ENCODE results near the gene C10orf71.

The C10orf71 gene

DNA sequence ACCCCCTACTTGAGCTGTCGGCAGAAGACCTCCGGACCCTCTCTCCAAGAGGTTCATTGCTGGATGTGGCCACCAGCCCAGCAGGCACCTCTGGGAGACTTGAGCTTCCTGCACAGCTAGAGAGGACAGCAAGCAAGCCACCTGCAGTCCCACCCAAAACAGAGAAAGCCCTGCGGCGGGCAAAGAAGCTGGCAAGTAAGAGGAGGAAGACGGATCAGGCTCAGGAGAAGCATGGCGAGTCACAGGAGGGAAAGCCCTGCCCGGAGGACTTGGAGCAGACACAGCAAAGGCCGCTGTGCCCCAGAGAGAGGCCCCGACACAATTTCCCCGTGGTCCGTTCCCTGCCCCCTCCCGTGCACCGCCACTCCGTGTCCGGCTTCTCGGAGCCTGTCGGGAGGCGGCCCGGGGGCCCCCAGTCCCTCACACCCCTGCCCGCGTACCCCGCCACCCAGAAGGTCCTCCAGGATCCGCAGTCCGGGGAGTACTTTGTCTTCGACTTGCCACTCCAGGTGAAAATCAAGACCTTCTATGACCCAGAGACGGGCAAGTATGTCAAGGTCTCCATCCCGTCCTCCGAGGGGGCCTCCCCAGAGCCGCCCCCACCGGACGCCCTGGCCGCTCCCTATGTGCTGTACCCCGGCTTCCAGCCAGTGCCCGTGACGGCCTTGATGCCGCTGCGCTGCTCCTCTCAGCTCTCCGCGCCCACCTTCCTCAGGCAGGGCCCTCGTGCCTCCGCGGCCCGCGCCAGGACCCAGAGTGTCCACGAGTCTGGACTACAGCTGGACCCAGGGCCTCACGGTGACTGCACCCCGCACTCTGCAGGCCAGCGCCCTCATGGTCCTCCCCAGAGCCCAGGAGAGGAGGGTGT is 27.2 kb downstream of the C10orf71 start:
- no peaks in the 10 kb centered on the region for H3K36me3 Mint-ChIP-seq (ENCODE audit: low read depth)
- H3K4me1 Mint-ChIP-seq (ENCODE audit: low read depth), result no peaks in the 10 kb centered on the region
- H3K9me3 Mint-ChIP-seq, result no peaks in the 10 kb centered on the region
- H3K4me3 Mint-ChIP-seq, result no peak overlapping the region
- peaks cover 6% of the 10 kb centered on the region for H3K27me3 Mint-ChIP-seq
- H3K27ac Mint-ChIP-seq, result no peak overlapping the region

DNA sequence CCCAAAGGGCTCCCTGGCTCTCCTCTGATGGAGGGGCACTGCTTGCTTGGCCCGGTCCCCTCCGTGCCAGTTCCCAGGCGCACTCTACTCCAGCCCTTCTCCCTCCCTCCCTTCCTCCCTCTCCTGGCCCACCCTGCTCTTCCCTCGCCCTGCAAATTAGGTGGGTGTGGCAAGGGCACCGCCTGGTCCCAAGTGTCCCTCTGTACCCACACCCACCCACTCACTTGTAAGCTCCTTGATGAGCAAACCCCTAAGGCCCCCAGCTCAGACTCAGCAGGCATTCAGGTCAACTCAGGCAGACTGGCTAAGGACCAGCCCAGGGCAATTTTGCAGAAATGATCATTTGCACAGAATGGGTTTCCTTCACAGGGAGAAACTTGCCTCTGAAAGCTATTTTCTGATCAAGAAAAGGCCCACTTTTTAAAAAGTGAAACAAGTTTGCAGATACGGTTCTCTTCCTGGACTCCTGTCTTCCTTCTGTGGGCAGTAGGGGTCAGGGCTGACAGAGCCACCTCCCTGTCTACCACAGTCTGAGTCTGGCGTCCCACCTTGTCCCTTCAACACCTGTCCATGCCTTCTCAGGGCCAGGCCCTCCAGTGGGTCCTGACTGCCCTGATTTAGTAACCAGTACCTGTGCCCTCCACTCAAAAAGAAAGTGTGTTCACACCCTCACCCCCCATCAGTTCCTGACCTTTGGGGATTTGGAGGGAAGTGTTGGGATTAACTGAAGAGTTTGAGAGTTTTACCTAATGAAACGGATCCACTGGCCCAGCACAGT is 28.3 kb downstream of the C10orf71 start:
- Mint-ChIP-seq H3K27me3 (peaks cover 6% of the 10 kb centered on the region), H3K4me1 (ENCODE audit: low read depth) (no peaks in the 10 kb centered on the region), H3K9me3 (no peaks in the 10 kb centered on the region), H3K36me3 (ENCODE audit: low read depth) (no peaks in the 10 kb centered on the region), H3K27ac (no peak overlapping the region), H3K4me3 (no peak overlapping the region)

DNA sequence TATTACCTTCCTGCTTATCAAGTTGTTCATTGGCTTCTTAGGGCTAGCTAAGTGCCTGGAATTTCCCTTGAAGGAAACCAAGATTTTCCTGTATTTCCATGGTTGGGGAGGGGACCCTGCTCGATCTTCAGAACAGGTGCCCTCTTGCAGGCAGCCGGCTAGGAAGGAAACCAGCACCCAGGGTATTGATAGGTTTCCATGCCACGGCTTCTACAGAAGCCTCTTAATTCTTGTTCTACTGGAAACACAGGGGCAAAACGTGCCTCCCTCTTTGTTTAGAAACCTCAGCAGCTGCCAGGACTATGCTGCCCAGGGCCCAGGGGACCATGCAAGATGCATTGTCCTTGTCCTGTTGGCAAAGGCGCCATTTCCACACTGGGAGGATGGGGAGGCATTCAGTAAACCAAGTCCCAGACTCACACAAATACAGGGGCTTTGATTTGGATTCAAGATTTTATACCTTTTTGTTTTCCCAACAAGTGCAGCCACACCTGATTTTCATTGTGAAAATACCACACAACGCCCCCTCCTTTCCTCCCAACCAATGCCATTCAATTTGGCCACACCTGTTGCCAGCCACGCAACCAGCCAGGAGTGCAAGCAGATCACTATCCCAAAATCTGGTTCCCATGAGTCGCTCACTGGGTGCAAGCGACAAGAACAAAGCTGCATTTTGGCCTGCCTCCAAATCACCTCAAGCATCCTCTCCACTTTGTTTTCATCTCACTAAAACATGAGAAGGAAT is 29.6 kb downstream of the C10orf71 start:
- Mint-ChIP-seq H3K4me3 (no peak overlapping the region), H3K27me3 (peaks cover 6% of the 10 kb centered on the region), H3K36me3 (ENCODE audit: low read depth) (no peaks in the 10 kb centered on the region), H3K9me3 (no peaks in the 10 kb centered on the region), H3K4me1 (ENCODE audit: low read depth) (no peaks in the 10 kb centered on the region), H3K27ac (no peak overlapping the region)

DNA sequence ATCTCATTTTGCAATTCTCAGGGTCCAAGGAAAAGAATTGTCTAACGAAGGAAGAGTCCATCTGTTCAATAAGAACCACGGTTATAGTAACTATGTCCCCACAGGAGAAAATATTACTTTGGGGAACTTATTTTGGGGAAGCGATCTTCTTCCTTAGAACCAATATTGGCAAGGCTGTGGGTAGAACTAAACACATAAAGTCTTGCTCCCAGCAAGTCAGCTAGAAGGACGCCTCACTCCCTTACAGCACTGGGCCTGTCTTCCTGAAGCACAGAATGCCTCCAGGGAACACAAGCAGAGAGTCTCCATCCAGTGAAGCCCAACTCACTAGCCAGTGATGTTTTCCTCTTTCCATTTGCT is 30.2 kb downstream of the C10orf71 start:
- H3K36me3 Mint-ChIP-seq (ENCODE audit: low read depth), result no peaks in the 10 kb centered on the region
- H3K4me1 Mint-ChIP-seq (ENCODE audit: low read depth), result no peaks in the 10 kb centered on the region
- peaks cover 6% of the 10 kb centered on the region for H3K27me3 Mint-ChIP-seq
- H3K4me3 Mint-ChIP-seq, result no peak overlapping the region
- no peaks in the 10 kb centered on the region for H3K9me3 Mint-ChIP-seq
- H3K27ac Mint-ChIP-seq, result no peak overlapping the region

DNA sequence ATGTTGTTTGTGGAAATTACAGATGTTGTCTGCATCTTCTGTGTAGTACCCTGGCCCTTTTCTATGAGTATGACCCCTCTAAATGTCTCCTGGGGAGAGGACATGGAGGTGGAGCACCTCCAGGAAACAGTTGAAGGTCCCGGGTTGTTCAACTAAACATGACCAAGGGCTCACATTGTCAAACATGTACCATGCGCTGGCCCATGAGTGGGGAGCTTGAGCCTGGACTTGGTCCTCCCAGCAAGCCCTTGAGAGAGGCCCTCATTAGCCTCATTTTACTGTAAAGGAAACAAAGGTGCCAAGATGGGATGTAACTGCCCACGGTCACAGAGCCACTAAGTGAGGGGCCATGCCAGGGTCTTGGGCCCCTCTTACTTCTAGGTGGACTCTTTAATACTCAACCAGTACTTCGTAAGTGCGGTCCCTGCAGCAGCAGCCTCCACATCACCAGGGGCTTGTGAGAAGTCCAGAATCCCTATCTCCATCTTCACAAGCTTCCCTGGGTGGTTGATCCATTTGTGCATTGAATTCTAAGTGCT is 31.2 kb downstream of the C10orf71 start:
- Mint-ChIP-seq H3K9me3 (peaks cover 7% of the 10 kb centered on the region), H3K27ac (no peak overlapping the region), H3K4me3 (no peak overlapping the region), H3K27me3 (no peaks in the 10 kb centered on the region), H3K36me3 (ENCODE audit: low read depth) (peaks cover 5% of the 10 kb centered on the region), H3K4me1 (ENCODE audit: low read depth) (peaks cover 2% of the 10 kb centered on the region)

DNA sequence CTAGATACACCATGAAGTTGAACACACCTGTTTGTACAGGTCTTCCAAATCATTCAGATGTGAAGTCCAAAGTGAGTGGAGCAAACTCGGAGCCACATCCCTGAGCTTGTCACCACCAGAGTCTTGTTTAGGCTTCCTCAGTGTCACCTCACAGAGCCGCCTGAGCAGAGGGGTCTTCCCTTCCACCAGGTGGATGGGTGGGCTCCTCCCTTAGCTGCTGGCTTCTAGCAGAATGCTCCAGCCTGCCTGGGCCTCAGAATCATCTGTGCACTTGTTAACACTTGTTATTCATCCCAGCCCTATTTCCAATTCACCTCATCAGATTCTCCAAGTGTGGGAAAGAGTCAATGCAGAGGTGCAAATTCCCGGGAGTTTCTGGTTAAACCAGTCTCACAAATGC is 32.5 kb downstream of the C10orf71 start:
- H3K27me3 Mint-ChIP-seq, result no peaks in the 10 kb centered on the region
- H3K27ac Mint-ChIP-seq, result no peak overlapping the region
- H3K9me3 Mint-ChIP-seq, result peaks cover 18% of the 10 kb centered on the region
- no peak overlapping the region for H3K4me3 Mint-ChIP-seq
- peaks cover 11% of the 10 kb centered on the region for H3K4me1 Mint-ChIP-seq (ENCODE audit: low read depth)
- H3K36me3 Mint-ChIP-seq (ENCODE audit: low read depth), result peaks cover 13% of the 10 kb centered on the region

DNA sequence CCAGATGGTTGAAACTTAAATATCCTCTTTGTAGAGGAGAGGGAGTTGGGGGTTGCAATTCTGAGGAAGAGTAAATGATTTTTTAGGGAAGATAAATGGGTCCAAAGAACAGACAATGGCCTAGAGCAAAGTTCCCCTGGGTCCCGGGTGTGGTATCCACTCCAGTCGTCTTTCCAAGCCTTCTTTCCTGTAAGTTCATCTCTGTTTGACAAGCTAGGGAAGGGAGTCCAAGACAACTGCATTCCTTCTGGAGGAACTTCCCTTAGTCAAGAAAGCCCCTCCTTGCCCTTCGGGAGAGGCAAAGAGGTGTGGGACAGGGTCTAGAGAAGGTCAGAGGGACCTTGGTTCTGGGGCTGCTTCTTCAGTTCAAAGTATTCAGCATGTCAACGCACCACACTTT is 33.4 kb downstream of the C10orf71 start:
- no peak overlapping the region for H3K27ac Mint-ChIP-seq
- peaks cover 18% of the 10 kb centered on the region for H3K9me3 Mint-ChIP-seq
- H3K27me3 Mint-ChIP-seq, result no peaks in the 10 kb centered on the region
- H3K36me3 Mint-ChIP-seq (ENCODE audit: low read depth), result peaks cover 13% of the 10 kb centered on the region
- H3K4me1 Mint-ChIP-seq (ENCODE audit: low read depth), result peaks cover 11% of the 10 kb centered on the region
- no peak overlapping the region for H3K4me3 Mint-ChIP-seq

DNA sequence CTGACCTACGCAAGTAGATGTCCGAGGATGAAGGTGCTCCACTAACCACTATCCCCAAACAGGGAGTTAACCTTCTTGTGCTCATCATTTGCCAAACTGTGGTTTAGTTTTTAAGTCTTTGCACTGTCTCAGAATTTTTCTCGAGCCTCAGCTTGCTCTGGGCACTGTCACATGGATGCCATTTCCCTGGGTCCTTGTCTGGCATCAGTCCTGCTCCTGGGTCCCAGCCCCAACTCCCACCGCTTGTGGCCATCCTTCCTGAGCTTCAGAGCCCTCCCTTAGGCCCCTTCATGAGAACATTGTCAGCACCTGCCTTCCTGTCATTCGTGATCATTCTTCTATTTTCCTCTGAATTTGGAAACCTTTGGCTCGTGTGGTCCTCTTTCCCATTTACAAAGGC is 33.8 kb downstream of the C10orf71 start:
- peaks cover 11% of the 10 kb centered on the region for H3K4me1 Mint-ChIP-seq (ENCODE audit: low read depth)
- no peak overlapping the region for H3K4me3 Mint-ChIP-seq
- peaks cover 13% of the 10 kb centered on the region for H3K36me3 Mint-ChIP-seq (ENCODE audit: low read depth)
- H3K27ac Mint-ChIP-seq, result no peak overlapping the region
- H3K27me3 Mint-ChIP-seq, result no peaks in the 10 kb centered on the region
- H3K9me3 Mint-ChIP-seq, result peaks cover 18% of the 10 kb centered on the region

DNA sequence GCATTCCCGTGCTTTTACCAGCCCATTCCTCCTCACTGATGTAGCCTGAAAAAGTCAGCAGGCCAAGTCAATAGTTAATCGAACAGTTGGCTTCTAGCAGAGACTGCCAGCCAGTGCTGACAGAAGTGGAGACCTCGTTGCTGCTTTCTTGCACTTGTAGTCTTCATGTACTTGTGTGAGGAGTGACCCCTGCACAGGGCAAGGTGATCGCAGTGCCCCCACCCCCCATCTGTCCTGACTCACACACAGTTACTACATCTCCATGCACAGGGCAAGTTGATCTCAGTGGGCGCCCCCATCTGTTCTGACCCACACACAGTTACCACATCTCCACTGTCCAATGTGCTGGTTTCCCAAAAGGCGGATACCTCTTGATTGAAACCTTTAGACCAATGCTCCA is 34.2 kb downstream of the C10orf71 start:
- Mint-ChIP-seq H3K36me3 (ENCODE audit: low read depth) (peaks cover 13% of the 10 kb centered on the region), H3K27me3 (no peaks in the 10 kb centered on the region), H3K4me1 (ENCODE audit: low read depth) (peaks cover 11% of the 10 kb centered on the region), H3K27ac (no peak overlapping the region), H3K9me3 (peaks cover 18% of the 10 kb centered on the region), H3K4me3 (no peak overlapping the region)

DNA sequence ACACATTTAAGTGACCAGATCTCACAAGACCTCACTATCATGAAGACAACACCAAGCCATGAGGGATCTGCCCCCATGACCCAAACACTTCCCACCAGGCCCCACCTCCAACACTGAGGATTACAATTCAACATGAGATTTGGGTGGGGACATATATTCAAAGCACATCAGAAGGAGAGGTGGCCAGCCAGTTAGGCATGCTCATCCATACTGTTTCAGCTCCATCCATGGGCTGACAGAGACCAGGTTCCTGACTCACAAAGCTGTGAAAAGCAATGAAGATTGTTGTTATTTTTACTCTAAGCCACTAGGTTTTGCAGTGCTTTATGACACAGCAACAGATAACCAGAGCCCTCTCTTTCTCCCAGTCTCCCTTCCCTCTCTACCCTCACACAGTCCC is 36.0 kb downstream of the C10orf71 start:
- H3K4me1 Mint-ChIP-seq (ENCODE audit: low read depth), result peaks cover 11% of the 10 kb centered on the region
- H3K9me3 Mint-ChIP-seq, result peaks cover 18% of the 10 kb centered on the region
- peak overlapping the region; percentile 72 for H3K27ac Mint-ChIP-seq
- no peak overlapping the region for H3K4me3 Mint-ChIP-seq
- H3K27me3 Mint-ChIP-seq, result peaks cover 6% of the 10 kb centered on the region
- H3K36me3 Mint-ChIP-seq (ENCODE audit: low read depth), result peaks cover 13% of the 10 kb centered on the region

DNA sequence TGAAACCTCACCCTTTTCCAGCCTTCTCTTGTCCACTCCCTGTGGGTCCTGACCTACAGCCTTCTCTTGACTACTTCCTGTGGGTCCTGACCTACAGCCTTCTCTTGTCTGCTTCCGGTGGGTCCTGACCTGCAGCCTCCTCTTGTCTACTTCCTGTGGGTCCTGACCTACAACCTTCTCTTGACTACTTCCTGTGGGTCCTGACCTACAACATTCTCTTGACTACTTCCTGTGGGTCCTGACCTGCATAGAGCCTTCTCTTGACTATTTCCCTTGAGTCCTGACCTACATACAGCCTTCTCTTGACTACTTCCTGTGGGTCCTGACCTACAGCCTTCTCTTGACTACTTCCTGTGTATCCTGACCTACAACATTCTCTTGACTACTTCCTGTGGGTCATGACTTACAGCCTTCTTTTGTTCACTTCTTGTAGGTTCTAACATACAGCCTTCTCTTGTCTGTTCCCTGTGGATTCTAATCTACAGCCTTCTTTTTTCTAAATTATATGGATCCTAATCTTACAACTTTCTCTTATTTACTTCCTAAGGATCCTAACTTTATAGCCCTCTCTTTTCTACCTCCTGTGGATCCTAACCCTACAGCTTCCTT is 36.5 kb downstream of the C10orf71 start:
- peaks cover 13% of the 10 kb centered on the region for H3K36me3 Mint-ChIP-seq (ENCODE audit: low read depth)
- H3K9me3 Mint-ChIP-seq, result peaks cover 18% of the 10 kb centered on the region
- peaks cover 6% of the 10 kb centered on the region for H3K27me3 Mint-ChIP-seq
- peaks cover 11% of the 10 kb centered on the region for H3K4me1 Mint-ChIP-seq (ENCODE audit: low read depth)
- peak overlapping the region; percentile 72 for H3K27ac Mint-ChIP-seq
- no peak overlapping the region for H3K4me3 Mint-ChIP-seq

DNA sequence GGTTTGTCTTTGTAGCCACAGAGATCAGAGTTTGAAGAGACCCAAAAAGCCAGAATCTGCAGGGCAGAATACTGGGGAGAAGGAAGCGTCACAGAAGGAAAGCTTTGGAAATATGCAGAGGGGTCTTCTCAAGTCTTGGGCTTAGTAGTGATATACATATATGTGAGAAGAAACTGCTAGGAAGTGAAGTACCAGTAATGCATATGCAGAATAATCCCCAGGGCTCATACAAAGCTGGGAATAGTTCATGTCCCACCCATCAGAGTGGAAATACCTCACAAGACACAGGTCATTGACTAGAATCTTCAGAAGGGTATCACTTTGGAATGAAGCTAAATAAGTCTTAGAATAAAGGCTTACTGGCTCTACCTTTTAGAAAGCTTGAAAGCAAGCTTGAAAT is 39.6 kb downstream of the C10orf71 start:
- H3K36me3 Mint-ChIP-seq (ENCODE audit: low read depth), result peaks cover 13% of the 10 kb centered on the region
- no peak overlapping the region for H3K27ac Mint-ChIP-seq
- no peak overlapping the region for H3K4me3 Mint-ChIP-seq
- peaks cover 18% of the 10 kb centered on the region for H3K9me3 Mint-ChIP-seq
- peaks cover 13% of the 10 kb centered on the region for H3K27me3 Mint-ChIP-seq
- H3K4me1 Mint-ChIP-seq (ENCODE audit: low read depth), result peaks cover 11% of the 10 kb centered on the region

DNA sequence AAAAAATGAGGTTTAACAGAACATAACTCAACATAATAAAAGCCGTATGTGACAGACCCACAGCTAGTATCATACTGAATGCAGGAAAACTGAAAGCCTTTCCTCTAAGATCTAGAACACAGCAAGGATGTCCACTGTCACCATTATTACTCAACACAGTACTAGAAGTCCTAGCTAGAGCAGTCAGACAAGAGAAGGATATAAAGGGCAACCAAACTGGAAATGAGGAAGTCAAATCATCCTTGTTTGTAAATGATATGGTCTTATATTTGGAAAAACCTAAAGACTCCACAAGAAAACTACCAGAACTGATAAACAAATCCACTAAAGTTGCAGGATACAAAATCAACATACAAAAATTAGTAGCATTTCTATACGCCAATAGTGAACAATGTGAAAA is 45.9 kb downstream of the C10orf71 start:
- Mint-ChIP-seq H3K4me3 (no peak overlapping the region), H3K36me3 (ENCODE audit: low read depth) (no peaks in the 10 kb centered on the region), H3K27me3 (peaks cover 17% of the 10 kb centered on the region), H3K4me1 (ENCODE audit: low read depth) (no peaks in the 10 kb centered on the region), H3K27ac (no peak overlapping the region), H3K9me3 (peaks cover 2% of the 10 kb centered on the region)

DNA sequence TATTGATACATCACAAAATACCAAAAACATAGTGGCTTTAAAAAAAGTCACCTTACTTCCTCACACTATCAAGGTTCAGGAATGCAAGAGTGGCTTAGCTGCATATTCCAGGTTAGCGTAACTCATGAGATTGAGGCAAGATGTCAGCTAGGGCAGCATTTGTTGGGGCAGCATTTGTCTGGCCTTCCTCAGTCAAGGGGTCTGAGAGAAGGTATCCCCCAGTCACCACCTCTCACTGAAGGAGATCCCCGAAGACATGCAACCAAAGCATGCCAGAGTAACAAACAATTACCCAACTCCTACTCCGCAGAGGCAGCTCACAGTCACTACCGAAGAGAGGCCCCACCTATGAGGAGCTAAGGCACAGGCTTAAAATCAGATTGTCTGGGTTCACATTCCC is 48.4 kb downstream of the C10orf71 start:
- H3K4me1 Mint-ChIP-seq (ENCODE audit: low read depth), result no peaks in the 10 kb centered on the region
- H3K27ac Mint-ChIP-seq, result no peak overlapping the region
- peaks cover 8% of the 10 kb centered on the region for H3K9me3 Mint-ChIP-seq
- no peak overlapping the region for H3K4me3 Mint-ChIP-seq
- H3K27me3 Mint-ChIP-seq, result peaks cover 13% of the 10 kb centered on the region
- no peaks in the 10 kb centered on the region for H3K36me3 Mint-ChIP-seq (ENCODE audit: low read depth)
